Transverse colon (tissue), 4 donors: Measurements from ENCODE around the gene HOXB4. TPM values are rescaled to one million over a fixed set of nuclear protein-coding genes. Genes with fewer than 3 reads are reported as not detected.

Experiments
- DNase-seq: peaks from one replicate; pipeline ENCODE4 v3.0.0-alpha.2; 2019
- H3K27ac ChIP-seq, 4 donors: fragments of 200-600 bp; sonication (generic); 2 replicates each; pipeline ENCODE4 v1.5.1; 2016 to 2018; ENCODE audit warnings: inconsistent platforms in 4 of 4
- H3K27me3 ChIP-seq: fragments of 200-600 bp; sonication (generic); 2 replicates; pipeline ENCODE4 v1.5.1; 2017; ENCODE audit warnings: inconsistent platforms
- H3K36me3 ChIP-seq, 4 donors: fragments of 200-600 bp; sonication (generic); 2 replicates each; pipeline ENCODE4 v1.5.1; 2017 to 2019; ENCODE audit warnings: inconsistent platforms in 4 of 4
- H3K4me1 ChIP-seq, 4 donors: fragments of 200-600 bp; sonication (generic); 2 replicates each; pipeline ENCODE4 v1.5.1; 2017 to 2020; ENCODE audit warnings: inconsistent platforms in 4 of 4
- H3K4me3 ChIP-seq, 4 donors: fragments of 200-600 bp; sonication (generic); 1 replicate in 1 of 4; 2 replicates in 3 of 4; pipeline versions ENCODE4 v1.5.1 to v1.6.1; 2017 to 2019; ENCODE audit warnings: inconsistent platforms in 4 of 4
- H3K9me3 ChIP-seq, 2 donors: fragments of 200-600 bp; sonication (generic); 2 replicates each; pipeline ENCODE4 v1.5.1; 2017 to 2019; ENCODE audit warnings: inconsistent platforms in 2 of 2
- EP300 ChIP-seq: sonication (generic); formaldehyde crosslinking; IDR thresholded peaks from one replicate; pipeline ENCODE4 v1.6.1; 2017; ENCODE audit warnings: antibody characterized with exemption, low read depth
- POLR2A ChIP-seq: fragments of 450-650 bp; IDR thresholded peaks from one replicate; pipeline ENCODE4 v1.6.1; 2016; ENCODE audit warnings: antibody characterized with exemption, mild to moderate bottlenecking, moderate library complexity
- POLR2AphosphoS5 ChIP-seq, 3 donors: sonication (generic); formaldehyde crosslinking; IDR thresholded peaks; one replicate each; pipeline ENCODE4 v1.6.1; 2016; ENCODE audit warnings: antibody characterized with exemption in 3 of 3
- WGBS, 2 donors: methylation state at CpG; one replicate each; pipeline ENCODE4 v1.1.5; 2018; ENCODE audit warnings: low coverage in 1 of 2; 5-methylcytosine and 5-hydroxymethylcytosine counted together
- in situ Hi-C, 4 donors: fragments of 200-750 bp; cut with MboI; loops; one replicate each; pipeline versions ENCODE4 v1.15.0 to v1.15.1; 2017; ENCODE audit warnings: low sequenced_read_pairs in 3 of 4, low pct_ligation_motif_present in 1 of 4, low pct_unique_long_range_greater_than_20kb in 1 of 4
- intact Hi-C: fragments of 100-400 bp; cut with DNase I; formaldehyde crosslinking; loops from one replicate; pipeline ENCODE4 v1.15.1; 2023; ENCODE audit warnings: low total_unique reads
- total RNA-seq, 4 donors: library from RNA; depleted of rRNA; stranded (reverse); fragments of >200 nt; gene quantifications; one replicate each; pipeline ENCODE4 v1.1.0, GENCODE V29; 2016
- TF ChIP-seq, protein P1 (sequence below), 5 experiments: fragments of 200-600 bp in 3 of 5; fragments of 450-650 bp in 2 of 5; sonication (generic) in 3 of 5; IDR thresholded peaks; 1 replicate in 2 of 5; 2 replicates in 3 of 5; pipeline ENCODE4 v1.5.1; 2016 to 2017; ENCODE audit warnings: antibody characterized with exemption in 5 of 5, inconsistent platforms in 3 of 5, mild to moderate bottlenecking in 2 of 5, moderate library complexity in 1 of 5

HOXB4 gene
- total RNA-seq, 4 donors from 2014 or later, result 1.9 to 4.8 (median 2.0) TPM; not detected in 1

DNA sequence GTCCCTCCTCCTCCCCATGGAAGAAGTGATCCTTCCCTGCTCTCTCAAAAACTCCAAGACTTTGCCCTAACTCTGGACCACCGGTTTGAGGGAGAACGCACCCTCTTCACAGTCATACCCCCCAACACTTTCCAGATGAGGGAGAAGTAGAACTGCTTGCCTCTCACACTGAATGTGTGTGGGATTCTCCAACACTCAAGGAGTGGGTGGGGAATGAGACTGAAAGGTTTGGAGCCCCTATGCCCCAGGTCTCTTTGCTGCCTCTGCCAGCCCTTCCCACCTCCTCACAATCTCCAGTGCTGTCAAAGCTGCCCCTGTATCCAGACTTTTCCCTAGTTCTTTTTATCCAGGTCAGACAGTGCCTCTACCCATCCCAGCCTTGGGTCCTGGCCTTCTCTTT, 11.4 kb downstream of the HOXB4 start:
- H3K27me3 ChIP-seq, result no peaks in the 10 kb centered on the region
- WGBS, 2 donors, result 50 to 66% methylated on average over 2 of the region's 2 CpGs
- peaks cover 33 to 95% (median 69%) of the 10 kb centered on the region in 4 donors for H3K4me1 ChIP-seq

GRCh38 chr17:48565925-48566710, 12.0 kb downstream of the HOXB4 start:
- Histone ChIP-seq H3K27me3 (no peaks in the 10 kb centered on the region), H3K4me1 (peaks cover 34 to 95% (median 70%) of the 10 kb centered on the region in 4 donors), H3K36me3 (no peaks in the 10 kb centered on the region), H3K4me3 (no peak overlapping the region), H3K27ac (peak overlapping the region; percentile 91 to 95 (median 94)), H3K9me3 (no peaks in the 10 kb centered on the region)
- in situ Hi-C loops, result no loop called here
- no peak for TF ChIP-seq POLR2AphosphoS5 (IDR thresholded peaks at IDR 0.05)
- no peak for TF ChIP-seq POLR2A
- no peak for TF ChIP-seq EP300
- TF ChIP-seq, protein P1, sequence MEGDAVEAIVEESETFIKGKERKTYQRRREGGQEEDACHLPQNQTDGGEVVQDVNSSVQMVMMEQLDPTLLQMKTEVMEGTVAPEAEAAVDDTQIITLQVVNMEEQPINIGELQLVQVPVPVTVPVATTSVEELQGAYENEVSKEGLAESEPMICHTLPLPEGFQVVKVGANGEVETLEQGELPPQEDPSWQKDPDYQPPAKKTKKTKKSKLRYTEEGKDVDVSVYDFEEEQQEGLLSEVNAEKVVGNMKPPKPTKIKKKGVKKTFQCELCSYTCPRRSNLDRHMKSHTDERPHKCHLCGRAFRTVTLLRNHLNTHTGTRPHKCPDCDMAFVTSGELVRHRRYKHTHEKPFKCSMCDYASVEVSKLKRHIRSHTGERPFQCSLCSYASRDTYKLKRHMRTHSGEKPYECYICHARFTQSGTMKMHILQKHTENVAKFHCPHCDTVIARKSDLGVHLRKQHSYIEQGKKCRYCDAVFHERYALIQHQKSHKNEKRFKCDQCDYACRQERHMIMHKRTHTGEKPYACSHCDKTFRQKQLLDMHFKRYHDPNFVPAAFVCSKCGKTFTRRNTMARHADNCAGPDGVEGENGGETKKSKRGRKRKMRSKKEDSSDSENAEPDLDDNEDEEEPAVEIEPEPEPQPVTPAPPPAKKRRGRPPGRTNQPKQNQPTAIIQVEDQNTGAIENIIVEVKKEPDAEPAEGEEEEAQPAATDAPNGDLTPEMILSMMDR (IDR thresholded peaks at IDR 0.05), result no peak
- DNase-seq, result no peak
- intact Hi-C loops, result no loop called here
- WGBS, 2 donors, result 70 to 77% methylated on average over 2 to 4 of the region's 4 CpGs

More for the DNA sequence above, 11.4 kb downstream of the HOXB4 start:
- in situ Hi-C loops, result no loop called here
- DNase-seq, result no peak
- Histone ChIP-seq H3K4me3 (no peak overlapping the region), H3K27ac (peak overlapping the region; percentile 89 to 95 (median 92)), H3K36me3 (no peaks in the 10 kb centered on the region), H3K9me3 (no peaks in the 10 kb centered on the region)
- intact Hi-C loops, result no loop called here
- TF ChIP-seq, protein P1 (IDR thresholded peaks at IDR 0.05), result no peak

DNA sequence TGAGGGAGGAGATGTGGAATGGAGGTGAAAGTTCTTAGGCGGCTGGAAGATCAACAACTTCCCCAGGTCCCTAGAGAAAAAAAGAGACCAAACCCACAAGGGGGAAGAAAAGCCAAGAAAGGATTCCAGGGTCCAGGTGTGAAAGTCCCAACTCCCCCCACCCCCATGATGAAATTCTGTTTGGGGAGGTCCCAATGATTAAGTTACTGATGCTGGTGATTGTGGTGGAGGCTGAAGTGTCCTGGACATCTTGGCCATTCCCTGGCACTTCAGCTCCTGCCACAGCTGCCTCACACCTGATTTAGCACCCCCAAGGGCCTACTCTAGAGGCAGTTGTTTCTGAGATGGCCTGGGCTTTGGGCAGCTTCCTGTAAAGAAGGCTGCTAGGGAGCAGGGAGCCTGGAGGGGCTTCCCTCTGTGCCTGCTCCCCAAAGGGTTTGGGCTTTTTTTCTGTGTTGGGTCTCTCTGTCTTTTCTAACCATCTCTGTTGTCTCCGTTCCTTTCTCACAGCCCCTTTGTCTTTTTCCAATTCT, 13.1 kb downstream of the HOXB4 start:
- H3K27me3 ChIP-seq, result no peaks in the 10 kb centered on the region

More for the DNA sequence above, 13.1 kb downstream of the HOXB4 start:
- intact Hi-C loops (no loop called here), in situ Hi-C loops (no loop called here)
- peaks cover 37 to 95% (median 70%) of the 10 kb centered on the region in 4 donors for H3K4me1 ChIP-seq
- H3K36me3 ChIP-seq, result no peaks in the 10 kb centered on the region
- no peak overlapping the region for H3K4me3 ChIP-seq
- 63 to 80% methylated on average over 2 of the region's 2 CpGs for WGBS, 2 donors
- DNase-seq, result no peak
- TF ChIP-seq POLR2AphosphoS5 (IDR thresholded peaks at IDR 0.05) (no peak), POLR2A (no peak), EP300 (no peak)
- TF ChIP-seq, protein P1 (IDR thresholded peaks at IDR 0.05), result no peak
- no peaks in the 10 kb centered on the region for H3K9me3 ChIP-seq
- peak overlapping the region; percentile 89 to 95 (median 94) for H3K27ac ChIP-seq
